Measurements from ENCODE around the gene MYOZ2. TPM values are rescaled to one million over a fixed set of nuclear protein-coding genes. Genes with fewer than 3 reads are reported as not detected.

MYOZ2 gene
- total and polyA plus RNA-seq, 3 experiments from 2014 or later, result not detected

GRCh38 chr4:119207051-119207450, 71.4 kb downstream of the MYOZ2 start:
- H3K36me3 ChIP-seq (ENCODE audit: insufficient read depth, low read length), result no peaks in the 10 kb centered on the region
- ChIA-PET POLR2A (no interaction called here), CTCF (no interaction called here)
- H3K36me3 Mint-ChIP-seq, result peaks cover 0 to 4% (median 0%) of the 10 kb centered on the region in 3 donors
- peaks cover 16 to 37% (median 23%) of the 10 kb centered on the region in 3 donors for H3K4me1 Mint-ChIP-seq
- no peaks in the 10 kb centered on the region for H3K9me3 ChIP-seq (ENCODE audit: low read length)
- H3K27ac Mint-ChIP-seq, result no peak overlapping the region
- H3K4me3 Mint-ChIP-seq, result no peak overlapping the region
- no peaks in the 10 kb centered on the region for H3K9me3 Mint-ChIP-seq
- H3K4me3 ChIP-seq (ENCODE audit: low read length), result no peak overlapping the region
- peaks cover 9% of the 10 kb centered on the region for H3K4me1 ChIP-seq (ENCODE audit: insufficient read depth, low read length)
- H3K27me3 ChIP-seq (ENCODE audit: insufficient read depth, low read length, poor library complexity, severe bottlenecking), result no peaks in the 10 kb centered on the region
- no peak overlapping the region for H3K27ac ChIP-seq (ENCODE audit: low read depth, low read length)
- no peak for DNase-seq
- no peaks in the 10 kb centered on the region for H3K27me3 Mint-ChIP-seq

- Mint-ChIP-seq H3K27ac (peak overlapping the region in 3 of 8 donors; percentile 3 to 65 (median 24)), H3K4me3 (peak overlapping the region in 1 of 7 donors; percentile 37)
- CTCF ChIA-PET, result interaction anchor here (0.8 kb wide), 1 partner anchor 168 kb away, joined by 3 read pairs; no protein-coding TSS in a partner anchor
Observed at GRCh38 chr4:119209077-119209476, 73.4 kb downstream of the MYOZ2 start.

GRCh38 chr4:119209586-119209985, 74.0 kb downstream of the MYOZ2 start:
- H3K36me3 ChIP-seq (ENCODE audit: insufficient read depth, low read length), result no peaks in the 10 kb centered on the region
- ChIA-PET POLR2A (no interaction called here), CTCF (interaction anchor here (0.8 kb wide), 1 partner anchor 169 kb away, joined by 3 read pairs; no protein-coding TSS in a partner anchor)
- H3K27ac ChIP-seq (ENCODE audit: low read depth, low read length), result no peak overlapping the region
- no peaks in the 10 kb centered on the region for H3K9me3 Mint-ChIP-seq
- no peak for DNase-seq
- H3K27me3 ChIP-seq (ENCODE audit: insufficient read depth, low read length, poor library complexity, severe bottlenecking), result no peaks in the 10 kb centered on the region
- H3K27ac Mint-ChIP-seq, result peak overlapping the region in 1 of 8 donors; percentile 3
- no peaks in the 10 kb centered on the region for H3K9me3 ChIP-seq (ENCODE audit: low read length)
- H3K4me1 Mint-ChIP-seq, result peaks cover 28 to 47% (median 40%) of the 10 kb centered on the region in 3 donors
- peaks cover 0 to 16% (median 0%) of the 10 kb centered on the region in 3 donors for H3K36me3 Mint-ChIP-seq
- H3K4me3 ChIP-seq (ENCODE audit: low read length), result no peak overlapping the region
- peaks cover 19% of the 10 kb centered on the region for H3K4me1 ChIP-seq (ENCODE audit: insufficient read depth, low read length)
- no peaks in the 10 kb centered on the region for H3K27me3 Mint-ChIP-seq
- H3K4me3 Mint-ChIP-seq, result no peak overlapping the region

More at GRCh38 chr4:119209077-119209476, 73.4 kb downstream of the MYOZ2 start:
- DNase-seq, result no peak
- no peak overlapping the region for H3K4me3 ChIP-seq (ENCODE audit: low read length)
- H3K27ac ChIP-seq (ENCODE audit: low read depth, low read length), result no peak overlapping the region
- no peaks in the 10 kb centered on the region for H3K36me3 ChIP-seq (ENCODE audit: insufficient read depth, low read length)
- H3K9me3 ChIP-seq (ENCODE audit: low read length), result no peaks in the 10 kb centered on the region
- POLR2A ChIA-PET, result interaction anchor here (0.7 kb wide), 1 partner anchor 67 kb away, joined by 3 read pairs; no protein-coding TSS in a partner anchor
- no peaks in the 10 kb centered on the region for H3K27me3 ChIP-seq (ENCODE audit: insufficient read depth, low read length, poor library complexity, severe bottlenecking)
- no peaks in the 10 kb centered on the region for H3K9me3 Mint-ChIP-seq
- H3K36me3 Mint-ChIP-seq, result peaks cover 0 to 16% (median 0%) of the 10 kb centered on the region in 3 donors
- H3K27me3 Mint-ChIP-seq, result no peaks in the 10 kb centered on the region
- peaks cover 14% of the 10 kb centered on the region for H3K4me1 ChIP-seq (ENCODE audit: insufficient read depth, low read length)
- peaks cover 24 to 42% (median 35%) of the 10 kb centered on the region in 3 donors for H3K4me1 Mint-ChIP-seq

- H3K27ac Mint-ChIP-seq, result peak overlapping the region in 3 of 8 donors; percentile 11 to 86 (median 38)
- Histone ChIP-seq H3K36me3 (ENCODE audit: insufficient read depth, low read length) (no peaks in the 10 kb centered on the region), H3K27me3 (ENCODE audit: insufficient read depth, low read length, poor library complexity, severe bottlenecking) (no peaks in the 10 kb centered on the region), H3K9me3 (ENCODE audit: low read length) (no peaks in the 10 kb centered on the region), H3K4me1 (ENCODE audit: insufficient read depth, low read length) (peaks cover 23% of the 10 kb centered on the region), H3K27ac (ENCODE audit: low read depth, low read length) (no peak overlapping the region), H3K4me3 (ENCODE audit: low read length) (no peak overlapping the region)
- peaks cover 32 to 51% (median 45%) of the 10 kb centered on the region in 3 donors for H3K4me1 Mint-ChIP-seq
- peak overlapping the region; percentile 95 to 100 (median 98) for H3K4me3 Mint-ChIP-seq
- ChIA-PET POLR2A (no interaction called here), CTCF (no interaction called here)
- H3K9me3 Mint-ChIP-seq, result no peaks in the 10 kb centered on the region
- peaks cover 0 to 17% (median 0%) of the 10 kb centered on the region in 3 donors for H3K36me3 Mint-ChIP-seq
- H3K27me3 Mint-ChIP-seq, result no peaks in the 10 kb centered on the region
- no peak for DNase-seq
Observed at GRCh38 chr4:119210775-119211174, 75.1 kb downstream of the MYOZ2 start.

GRCh38 chr4:119211867-119212233, 76.2 kb downstream of the MYOZ2 start:
- Mint-ChIP-seq H3K36me3 (peaks cover 0 to 19% (median 0%) of the 10 kb centered on the region in 3 donors), H3K27ac (peak overlapping the region; percentile 94 to 99 (median 96)), H3K27me3 (no peaks in the 10 kb centered on the region), H3K4me1 (peaks cover 33 to 45% (median 43%) of the 10 kb centered on the region in 3 donors), H3K9me3 (no peaks in the 10 kb centered on the region), H3K4me3 (peak overlapping the region; percentile 95 to 100 (median 98))
- no peaks in the 10 kb centered on the region for H3K27me3 ChIP-seq (ENCODE audit: insufficient read depth, low read length, poor library complexity, severe bottlenecking)
- no peaks in the 10 kb centered on the region for H3K9me3 ChIP-seq (ENCODE audit: low read length)
- H3K4me3 ChIP-seq (ENCODE audit: low read length), result peak overlapping the region; percentile 98
- no peaks in the 10 kb centered on the region for H3K36me3 ChIP-seq (ENCODE audit: insufficient read depth, low read length)
- H3K27ac ChIP-seq (ENCODE audit: low read depth, low read length), result peak overlapping the region; percentile 69
- peaks cover 23% of the 10 kb centered on the region for H3K4me1 ChIP-seq (ENCODE audit: insufficient read depth, low read length)
- DNase-seq, result no peak
- POLR2A ChIA-PET, result interaction anchor here (0.7 to 2.6 kb wide), 5 partner anchors 7 to 243 kb away, joined by 3 to 24 read pairs (median 6); a partner anchor contains a TSS
- CTCF ChIA-PET, result interaction anchor here (1.2 to 3.1 kb wide), 4 partner anchors 86 to 417 kb away, joined by 3 to 11 read pairs (median 6); partner anchors contain the start of gene PDE5A

GRCh38 chr4:119212234-119212963, 76.8 kb downstream of the MYOZ2 start, which contains the start of gene USP53:
Gene USP53, plus strand, starts transcription at chr4:119212713. Its CDS starts 27,047 bp downstream, at chr4:119239760.
- peak; percentile 96 to 99 (median 97) for DNase-seq
- H3K4me1 ChIP-seq (ENCODE audit: insufficient read depth, low read length), result peaks cover 23% of the 10 kb centered on the region
- no peaks in the 10 kb centered on the region for H3K36me3 ChIP-seq (ENCODE audit: insufficient read depth, low read length)
- H3K9me3 ChIP-seq (ENCODE audit: low read length), result no peaks in the 10 kb centered on the region
- Mint-ChIP-seq H3K27ac (peak within 1 kb of the TSS; percentile 94 to 99 (median 96)), H3K27me3 (no peaks in the 10 kb centered on the region), H3K4me1 (peaks cover 37 to 51% (median 42%) of the 10 kb centered on the region in 3 donors), H3K36me3 (peaks cover 0 to 24% (median 4%) of the 10 kb centered on the region in 3 donors), H3K9me3 (no peaks in the 10 kb centered on the region), H3K4me3 (peak within 1 kb of the TSS; percentile 95 to 100 (median 98))
- ChIA-PET CTCF (interaction anchor here (0.6 to 3.1 kb wide), 7 partner anchors 8 to 417 kb away, joined by 3 to 11 read pairs (median 3); partner anchors contain the start of gene PDE5A), POLR2A (interaction anchor here (0.7 to 2.6 kb wide), 9 partner anchors 8 to 856 kb away, joined by 3 to 24 read pairs (median 3); a partner anchor contains a TSS)
- H3K27me3 ChIP-seq (ENCODE audit: insufficient read depth, low read length, poor library complexity, severe bottlenecking), result no peaks in the 10 kb centered on the region
- H3K27ac ChIP-seq (ENCODE audit: low read depth, low read length), result peak within 1 kb of the TSS; percentile 69
- H3K4me3 ChIP-seq (ENCODE audit: low read length), result peak within 1 kb of the TSS; percentile 98

GRCh38 chr4:119212964-119213606, 77.5 kb downstream of the MYOZ2 start:
- Mint-ChIP-seq H3K4me3 (peak overlapping the region; percentile 95 to 100 (median 98)), H3K27me3 (no peaks in the 10 kb centered on the region), H3K9me3 (no peaks in the 10 kb centered on the region), H3K36me3 (peaks cover 6 to 31% (median 10%) of the 10 kb centered on the region in 3 donors), H3K27ac (peak overlapping the region; percentile 94 to 99 (median 96)), H3K4me1 (peaks cover 43 to 57% (median 44%) of the 10 kb centered on the region in 3 donors)
- no peaks in the 10 kb centered on the region for H3K27me3 ChIP-seq (ENCODE audit: insufficient read depth, low read length, poor library complexity, severe bottlenecking)
- DNase-seq, result peak in 4 of 5 donors; percentile 42 to 71 (median 48)
- no peaks in the 10 kb centered on the region for H3K9me3 ChIP-seq (ENCODE audit: low read length)
- H3K27ac ChIP-seq (ENCODE audit: low read depth, low read length), result peak overlapping the region; percentile 69
- ChIA-PET CTCF (interaction anchor here (0.8 to 3.1 kb wide), 6 partner anchors 57 to 416 kb away, joined by 3 to 11 read pairs (median 4); partner anchors contain the start of gene PDE5A), POLR2A (interaction anchor here (0.8 to 2.6 kb wide), 8 partner anchors 19 to 856 kb away, joined by 3 to 24 read pairs (median 4); a partner anchor contains a TSS)
- peak overlapping the region; percentile 98 for H3K4me3 ChIP-seq (ENCODE audit: low read length)
- H3K36me3 ChIP-seq (ENCODE audit: insufficient read depth, low read length), result no peaks in the 10 kb centered on the region
- peaks cover 23% of the 10 kb centered on the region for H3K4me1 ChIP-seq (ENCODE audit: insufficient read depth, low read length)
